PC-9 (cell line): Measurements from ENCODE around the gene CHST12. TPM values are rescaled to one million over a fixed set of nuclear protein-coding genes. Genes with fewer than 3 reads are reported as not detected.

Experiments
- BruUV-seq: library from RNA; stranded (reverse); fragments of 400-500 nt; replicated peaks from 2 replicates; lab custom pipeline; 2021; lab: Mats Ljungman, UMichigan
- CTCF ChIA-PET: fragments of 300-600 bp; sonication (Branson Sonifier 250); formaldehyde crosslinking; loops from one replicate; lab custom pipeline; 2022; ENCODE audit warnings: antibody characterized with exemption; lab: Charles Lee
- POLR2A ChIA-PET: fragments of 300-600 bp; sonication (Branson Sonifier 250); formaldehyde crosslinking; loops from one replicate; lab custom pipeline; 2022; ENCODE audit warnings: antibody characterized with exemption; ENCODE audit not compliant: unreplicated experiment; lab: Charles Lee
- DNase-seq, 2 experiments: peaks; one replicate each; pipeline versions ENCODE4 v3.0.0 to v3.0.0-alpha.2; 2015 to 2022; ENCODE audit warnings: mixed read lengths in 1 of 2
- H2AFZ ChIP-seq: fragments of 200-600 bp; sonication (generic); 2 replicates; pipeline ENCODE4 v1.8.1; 2017; ENCODE audit warnings: antibody characterized with exemption
- H3F3A ChIP-seq: fragments of 200-600 bp; sonication (generic); 2 replicates; pipeline ENCODE4 v1.8.1; 2017; ENCODE audit warnings: antibody characterized with exemption, mild to moderate bottlenecking, low read depth; ENCODE audit not compliant: insufficient read depth
- H3K27ac ChIP-seq: fragments of 200-600 bp; sonication (generic); 2 replicates; pipeline ENCODE4 v1.6.1; 2016; ENCODE audit warnings: mixed run types
- H3K27me3 ChIP-seq: fragments of 200-600 bp; sonication (generic); 2 replicates; pipeline ENCODE4 v1.6.1; 2016; ENCODE audit warnings: low read depth, mixed run types; ENCODE audit not compliant: insufficient read depth
- H3K36me3 ChIP-seq: fragments of 200-600 bp; sonication (generic); 2 replicates; pipeline ENCODE4 v1.6.1; 2016; ENCODE audit warnings: low read depth, mixed run types
- H3K4me1 ChIP-seq: fragments of 200-600 bp; sonication (generic); replicated peaks from 2 replicates; pipeline ENCODE4 v1.6.1; 2016; ENCODE audit warnings: mixed run types; ENCODE audit not compliant: insufficient read depth
- H3K4me2 ChIP-seq: fragments of 200-600 bp; sonication (generic); 2 replicates; pipeline ENCODE4 v1.6.1; 2017; ENCODE audit warnings: mixed run types
- H3K4me3 ChIP-seq: fragments of 200-600 bp; sonication (generic); 2 replicates; pipeline ENCODE4 v1.6.1; 2016; ENCODE audit warnings: mixed run types
- H3K79me2 ChIP-seq: fragments of 200-600 bp; sonication (generic); 2 replicates; pipeline ENCODE4 v1.6.1; 2017; ENCODE audit warnings: low read depth, mixed run types
- H3K9me2 ChIP-seq: fragments of 200-600 bp; sonication (generic); 2 replicates; pipeline ENCODE4 v1.8.1; 2017; ENCODE audit warnings: mild to moderate bottlenecking; ENCODE audit not compliant: insufficient read depth
- H3K9me3 ChIP-seq: fragments of 200-600 bp; sonication (generic); 2 replicates; pipeline ENCODE4 v1.8.1; 2016; ENCODE audit warnings: low read depth; ENCODE audit not compliant: insufficient read depth
- H4K20me1 ChIP-seq: fragments of 200-600 bp; sonication (generic); 2 replicates; pipeline ENCODE4 v1.8.1; 2017; ENCODE audit not compliant: insufficient read depth
- CTCF ChIP-seq: fragments of 200-600 bp; sonication (generic); conservative IDR thresholded peaks from 2 replicates; pipeline ENCODE4 v1.6.1; 2017; ENCODE audit warnings: mixed run types, antibody characterized with exemption, mild to moderate bottlenecking, moderate library complexity
- EZH2 ChIP-seq: fragments of 200-600 bp; sonication (generic); IDR thresholded peaks from 2 replicates; pipeline ENCODE4 v1.8.0; 2017; ENCODE audit warnings: antibody characterized with exemption, low read depth
- intact Hi-C: fragments of 100-400 bp; cut with micrococcal nuclease; formaldehyde crosslinking; loops from one replicate; pipeline ENCODE4 v1.10.0; 2022; ENCODE audit not compliant: unreplicated experiment
- total RNA-seq: library from RNA; stranded (reverse); gene quantifications from 2 replicates; pipeline ENCODE4 v1.2.3, GENCODE V29; 2021

CHST12 gene
- total RNA-seq, 1 experiment from 2014 or later = 25.9 TPM

GRCh38 chr7:2360796-2361195 is 42.6 kb upstream of the CHST12 start:
- BruUV-seq = no TSS peak
- TF ChIP-seq EZH2 = no peak
- no peak for TF ChIP-seq CTCF
- peaks cover 99% of the 10 kb centered on the region for H3K79me2 ChIP-seq
- H3K4me3 ChIP-seq = no peak overlapping the region
- no peaks in the 10 kb centered on the region for H3K27me3 ChIP-seq
- no peak overlapping the region for H3K4me2 ChIP-seq
- ChIA-PET CTCF (no interaction called here), POLR2A (interaction anchor here (0.6 kb wide), 1 partner anchor 98 kb away, joined by 4 read pairs; no protein-coding TSS in a partner anchor)
- H3K9me3 ChIP-seq = no peaks in the 10 kb centered on the region
- H4K20me1 ChIP-seq = peaks cover 100% of the 10 kb centered on the region
- peaks cover 18% of the 10 kb centered on the region for H3K4me1 ChIP-seq
- H3K36me3 ChIP-seq = peaks cover 76% of the 10 kb centered on the region
- H2AFZ ChIP-seq = no peak overlapping the region
- intact Hi-C loops = no loop called here
- H3F3A ChIP-seq = peaks cover 69% of the 10 kb centered on the region
- DNase-seq = no peak
- H3K27ac ChIP-seq = no peak overlapping the region
- H3K9me2 ChIP-seq = no peaks in the 10 kb centered on the region

- H3K79me2 ChIP-seq = peaks cover 87% of the 10 kb centered on the region
- H3K9me2 ChIP-seq = no peaks in the 10 kb centered on the region
- ChIA-PET POLR2A (no interaction called here), CTCF (no interaction called here)
- no peak overlapping the region for H2AFZ ChIP-seq
- no peak overlapping the region for H3K27ac ChIP-seq
- no peak overlapping the region for H3K4me2 ChIP-seq
- no peak for DNase-seq
- no peak overlapping the region for H3K4me3 ChIP-seq
- TF ChIP-seq CTCF (no peak), EZH2 (no peak)
- H3K36me3 ChIP-seq = peaks cover 83% of the 10 kb centered on the region
- H3K27me3 ChIP-seq = no peaks in the 10 kb centered on the region
- peaks cover 98% of the 10 kb centered on the region for H4K20me1 ChIP-seq
- no peaks in the 10 kb centered on the region for H3K9me3 ChIP-seq
- H3K4me1 ChIP-seq = peaks cover 5% of the 10 kb centered on the region
- no TSS peak for BruUV-seq
- H3F3A ChIP-seq = peaks cover 61% of the 10 kb centered on the region
- intact Hi-C loops = no loop called here
Measured at GRCh38 chr7:2362385-2363088, 40.9 kb upstream of the CHST12 start.

- no peaks in the 10 kb centered on the region for H3K27me3 ChIP-seq
- no peaks in the 10 kb centered on the region for H3K4me1 ChIP-seq
- CTCF ChIA-PET = interaction anchor here (0.5 to 0.7 kb wide), 5 partner anchors 72 to 790 kb away, joined by 3 to 16 read pairs (median 7); no protein-coding TSS in a partner anchor
- H3K9me3 ChIP-seq = no peaks in the 10 kb centered on the region
- H3K27ac ChIP-seq = no peak overlapping the region
- no peak overlapping the region for H3K4me2 ChIP-seq
- H3K79me2 ChIP-seq = peaks cover 44% of the 10 kb centered on the region
- intact Hi-C loops = no loop called here
- H2AFZ ChIP-seq = no peak overlapping the region
- no peak for DNase-seq
- H3K4me3 ChIP-seq = no peak overlapping the region
- H3K36me3 ChIP-seq = peaks cover 87% of the 10 kb centered on the region
- peaks cover 85% of the 10 kb centered on the region for H4K20me1 ChIP-seq
- peaks cover 42% of the 10 kb centered on the region for H3F3A ChIP-seq
- no TSS peak for BruUV-seq
- POLR2A ChIA-PET = interaction anchor here (1.1 kb wide), 1 partner anchor 364 kb away, joined by 4 read pairs; no protein-coding TSS in a partner anchor
- TF ChIP-seq EZH2 = no peak
- no peak for TF ChIP-seq CTCF
- H3K9me2 ChIP-seq = no peaks in the 10 kb centered on the region
Measured at GRCh38 chr7:2369139-2369538, 34.3 kb upstream of the CHST12 start.
